Activated T-cell treated with anti-CD3 and anti-CD28 coated beads, Interleukin-2, amount 50 U/mL, for 72 hours (primary cell): ENCODE data around the gene ELP2. TPM values are rescaled to one million over a fixed set of nuclear protein-coding genes. Genes with fewer than 3 reads are reported as not detected.
"Not testable (repeated sequence)": the region's sequence is repeated elsewhere in the genome, so short reads cannot be mapped to it uniquely, and the experiment has no call there.

ENCODE experiments used
- ATAC-seq, 2 donors: fragments of 150-1000 bp; cut with Tn5 transposase; replicated peaks in 1 of 2; 2 replicates each; pipeline ENCODE4 v1.10.0; 2021; ENCODE audit warnings: moderate library complexity in 2 of 2, mild to moderate bottlenecking in 1 of 2
- DNase-seq, 2 donors: peaks; one replicate each; pipeline ENCODE4 v3.0.0; 2021 to 2022; ENCODE audit warnings: mixed read lengths in 1 of 2
- H3K27ac Mint-ChIP-seq: one replicate; pipeline ENCODE4 v1.8.0; 2022; ENCODE audit warnings: mild to moderate bottlenecking, moderate library complexity, mixed read lengths
- H3K27me3 Mint-ChIP-seq: one replicate; pipeline ENCODE4 v1.8.0; 2022; ENCODE audit warnings: low read depth, mixed read lengths
- H3K36me3 Mint-ChIP-seq, 2 donors: one replicate each; pipeline ENCODE4 v1.8.0; 2022; ENCODE audit warnings: mixed read lengths in 2 of 2, mild to moderate bottlenecking in 1 of 2; ENCODE audit not compliant: insufficient read depth in 2 of 2
- H3K4me1 Mint-ChIP-seq: one replicate; pipeline ENCODE4 v1.8.0; 2022; ENCODE audit warnings: low read depth, mixed read lengths
- H3K4me3 Mint-ChIP-seq, 2 donors: one replicate each; pipeline ENCODE4 v1.8.0; 2022; ENCODE audit warnings: mild to moderate bottlenecking in 2 of 2, mixed read lengths in 2 of 2, moderate library complexity in 2 of 2
- H3K9me3 Mint-ChIP-seq, 2 donors: one replicate each; pipeline ENCODE4 v1.8.0; 2022; ENCODE audit warnings: mixed read lengths in 2 of 2
- total RNA-seq, 2 donors: library from RNA; stranded (reverse); gene quantifications; one replicate each; pipeline ENCODE4 v1.2.3, GENCODE V29; 2022

Gene ELP2
- total RNA-seq, 2 donors from 2014 or later, result 107 TPM

- Mint-ChIP-seq H3K4me1 (peaks cover 9% of the 10 kb centered on the region), H3K36me3 (peaks cover 6 to 35% of the 10 kb centered on the region in 2 donors), H3K4me3 (no peak overlapping the region), H3K9me3 (no peaks in the 10 kb centered on the region), H3K27ac (peak overlapping the region; percentile 42), H3K27me3 (no peaks in the 10 kb centered on the region)
- DNase-seq, result no peak
- no peak for ATAC-seq
Measured at GRCh38 chr18:36153203-36153602, 23.5 kb downstream of the ELP2 start.

GRCh38 chr18:36153771-36154170, 24.1 kb downstream of the ELP2 start:
- no peak overlapping the region for H3K27ac Mint-ChIP-seq
- ATAC-seq (no peak), DNase-seq (no peak)
- peaks cover 8 to 35% of the 10 kb centered on the region in 2 donors for H3K36me3 Mint-ChIP-seq
- no peaks in the 10 kb centered on the region for H3K27me3 Mint-ChIP-seq
- no peak overlapping the region for H3K4me3 Mint-ChIP-seq
- H3K4me1 Mint-ChIP-seq, result peaks cover 9% of the 10 kb centered on the region
- H3K9me3 Mint-ChIP-seq, result no peaks in the 10 kb centered on the region

DNA sequence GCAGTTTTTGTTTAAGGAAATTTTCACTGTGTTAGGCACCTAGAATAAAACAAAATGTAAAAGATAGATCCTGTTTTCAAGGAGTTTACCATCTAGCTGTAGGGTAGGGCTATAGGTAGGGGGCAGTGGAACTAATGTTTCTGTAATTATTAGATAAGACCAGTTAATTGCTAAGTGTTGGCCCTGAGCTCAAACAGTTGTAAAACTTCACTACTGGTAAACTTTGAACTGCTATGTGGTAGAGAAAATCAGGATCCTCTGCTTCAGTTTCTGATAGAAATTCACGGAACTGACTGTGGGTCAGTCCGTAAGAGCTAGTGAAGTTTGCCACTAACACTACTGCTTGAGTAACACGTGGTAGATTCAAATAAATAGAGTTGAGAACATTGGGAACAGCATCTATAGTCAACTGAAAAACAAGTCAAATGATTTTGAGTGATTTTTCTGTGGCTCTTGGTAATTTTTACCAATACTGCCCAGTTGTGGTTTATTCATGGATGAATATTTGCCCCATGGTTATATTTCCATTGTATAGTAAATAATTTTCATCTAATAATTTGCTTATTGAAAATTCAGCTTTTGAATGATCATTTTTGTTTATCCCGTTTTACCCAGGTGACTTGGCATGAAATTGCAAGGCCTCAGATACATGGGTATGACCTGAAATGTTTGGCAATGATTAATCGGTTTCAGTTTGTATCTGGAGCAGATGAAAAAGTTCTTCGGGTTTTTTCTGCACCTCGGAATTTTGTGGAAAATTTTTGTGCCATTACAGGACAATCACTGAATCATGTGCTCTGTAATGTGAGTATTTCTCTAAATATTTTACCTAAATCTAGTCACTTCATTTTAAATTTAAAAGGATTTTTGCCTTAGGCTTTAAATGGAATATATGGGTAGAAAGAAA, 26.4 kb downstream of the ELP2 start:
- DNase-seq (no peak), ATAC-seq (no peak)
- Mint-ChIP-seq H3K36me3 (peaks cover 12 to 28% of the 10 kb centered on the region in 2 donors), H3K27me3 (no peaks in the 10 kb centered on the region), H3K9me3 (no peaks in the 10 kb centered on the region), H3K27ac (peak overlapping the region; percentile 35), H3K4me3 (no peak overlapping the region), H3K4me1 (peaks cover 16% of the 10 kb centered on the region)

DNA sequence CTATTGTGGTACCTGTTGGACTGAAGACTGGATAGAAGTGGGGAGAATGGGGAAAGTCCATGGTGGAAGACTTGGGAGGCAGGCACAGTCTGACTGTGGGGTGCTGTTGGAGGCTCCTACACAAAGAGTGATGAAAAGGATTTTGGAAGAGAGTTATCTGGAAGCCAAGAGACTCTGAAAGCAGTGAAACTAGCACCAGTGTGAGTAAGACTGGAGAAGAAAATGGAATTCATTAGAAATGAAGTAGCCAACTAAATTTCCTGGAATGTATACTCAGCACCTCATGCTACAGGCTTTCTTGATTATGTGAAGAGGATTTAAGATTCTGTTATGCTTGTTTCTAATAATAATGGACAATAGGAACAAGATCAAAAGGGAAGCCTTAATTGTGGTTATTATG, 27.7 kb downstream of the ELP2 start:
- DNase-seq (no peak), ATAC-seq (no peak)
- no peaks in the 10 kb centered on the region for H3K9me3 Mint-ChIP-seq
- H3K4me1 Mint-ChIP-seq, result peaks cover 18% of the 10 kb centered on the region
- H3K27me3 Mint-ChIP-seq, result no peaks in the 10 kb centered on the region
- peaks cover 12 to 30% of the 10 kb centered on the region in 2 donors for H3K36me3 Mint-ChIP-seq
- no peak overlapping the region for H3K4me3 Mint-ChIP-seq
- peak overlapping the region; percentile 35 for H3K27ac Mint-ChIP-seq

- Mint-ChIP-seq H3K27me3 (no peaks in the 10 kb centered on the region), H3K4me3 (no peak overlapping the region), H3K9me3 (no peaks in the 10 kb centered on the region), H3K36me3 (peaks cover 8 to 26% of the 10 kb centered on the region in 2 donors), H3K4me1 (peaks cover 11% of the 10 kb centered on the region), H3K27ac (peak overlapping the region; percentile 3)
- no peak for ATAC-seq
- no peak for DNase-seq
Measured at GRCh38 chr18:36158266-36158867, 28.7 kb downstream of the ELP2 start.

DNA sequence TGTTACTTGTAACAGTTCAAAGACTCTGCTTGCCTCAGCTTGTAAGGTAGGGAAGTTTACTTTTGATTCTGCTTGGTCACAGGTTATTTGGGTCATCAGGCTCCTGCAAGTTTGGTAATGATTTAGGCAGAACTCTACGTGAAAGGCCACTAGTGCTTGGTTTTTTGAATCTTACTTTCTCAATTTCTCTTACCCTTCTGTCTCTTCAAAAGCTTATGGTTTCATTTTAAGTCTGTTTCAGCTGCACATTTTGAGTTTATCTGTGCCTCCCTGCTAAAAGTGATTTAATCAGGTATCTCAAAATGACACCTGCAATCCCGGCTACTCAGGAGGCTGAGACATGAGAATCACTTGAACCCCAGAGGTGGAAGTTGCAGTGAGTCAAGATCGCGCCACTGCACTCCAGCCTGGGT, 31.3 kb downstream of the ELP2 start:
- Mint-ChIP-seq H3K27me3 (no peaks in the 10 kb centered on the region), H3K4me3 (peak overlapping the region in 1 of 2 donors; percentile 34), H3K36me3 (peaks cover 11 to 31% of the 10 kb centered on the region in 2 donors), H3K27ac (peak overlapping the region; percentile 90), H3K9me3 (no peaks in the 10 kb centered on the region), H3K4me1 (peaks cover 9% of the 10 kb centered on the region)
- ATAC-seq (peak; percentile 66 to 87), DNase-seq (peak in 1 of 2 donors; percentile 23)

DNA sequence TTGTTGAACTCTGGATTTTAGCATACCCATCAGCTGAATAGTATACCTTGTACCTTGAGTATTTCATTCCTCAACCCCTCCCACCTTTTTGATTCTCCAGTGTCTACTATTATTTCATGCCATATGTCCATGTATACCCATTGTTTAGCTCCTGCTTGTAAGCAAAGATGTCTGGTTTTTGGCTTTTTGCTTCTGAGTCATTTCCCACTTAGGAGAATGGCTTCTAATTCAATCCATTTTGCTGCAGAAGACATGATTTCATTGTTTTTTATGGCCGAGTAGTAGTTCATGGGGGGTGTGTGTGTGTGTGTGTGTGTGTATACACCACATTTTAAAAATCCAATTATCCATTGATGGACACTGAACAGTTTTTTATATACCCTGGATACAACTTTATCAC, 33.3 kb downstream of the ELP2 start:
- no peak for DNase-seq
- H3K4me3 Mint-ChIP-seq, result no peak overlapping the region
- peaks cover 13 to 29% of the 10 kb centered on the region in 2 donors for H3K36me3 Mint-ChIP-seq
- H3K27me3 Mint-ChIP-seq, result no peaks in the 10 kb centered on the region
- no peak for ATAC-seq
- H3K9me3 Mint-ChIP-seq, result no peaks in the 10 kb centered on the region
- no peak overlapping the region for H3K27ac Mint-ChIP-seq
- peaks cover 9% of the 10 kb centered on the region for H3K4me1 Mint-ChIP-seq

GRCh38 chr18:36167692-36168218, 38.1 kb downstream of the ELP2 start:
- ATAC-seq (no peak), DNase-seq (no peak)
- no peaks in the 10 kb centered on the region for H3K9me3 Mint-ChIP-seq
- peak overlapping the region; percentile 27 for H3K27ac Mint-ChIP-seq
- H3K4me1 Mint-ChIP-seq, result no peaks in the 10 kb centered on the region
- no peaks in the 10 kb centered on the region for H3K27me3 Mint-ChIP-seq
- H3K4me3 Mint-ChIP-seq, result no peak overlapping the region
- H3K36me3 Mint-ChIP-seq, result peaks cover 10 to 18% of the 10 kb centered on the region in 2 donors

DNA sequence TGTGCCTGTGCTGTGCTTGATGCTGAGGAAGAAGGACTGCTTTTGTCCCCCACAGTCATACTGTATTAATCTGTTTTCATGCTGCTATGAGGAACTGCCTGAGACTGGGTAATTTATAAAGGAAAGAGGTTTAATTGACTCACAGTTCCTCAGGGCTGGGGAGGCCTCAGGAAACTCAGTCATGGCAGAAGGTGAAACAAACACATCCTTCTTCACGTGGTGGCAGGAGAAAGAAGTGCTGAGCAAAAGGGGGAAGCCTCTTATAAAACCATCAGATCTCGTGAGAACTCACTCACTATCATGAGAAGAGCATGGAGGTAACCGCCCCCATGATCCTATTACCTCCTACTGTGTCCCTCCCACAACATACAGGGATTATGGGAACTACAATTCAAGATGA, 38.6 kb downstream of the ELP2 start:
- peaks cover 10 to 18% of the 10 kb centered on the region in 2 donors for H3K36me3 Mint-ChIP-seq
- H3K9me3 Mint-ChIP-seq, H3K4me1 Mint-ChIP-seq, H3K27me3 Mint-ChIP-seq, H3K27ac Mint-ChIP-seq, DNase-seq, ATAC-seq, H3K4me3 Mint-ChIP-seq: not testable (repeated sequence)

GRCh38 chr18:36169938-36170337, 40.2 kb downstream of the ELP2 start:
- H3K27me3 Mint-ChIP-seq, result no peaks in the 10 kb centered on the region
- ATAC-seq, result no peak
- DNase-seq, result no peak
- H3K9me3 Mint-ChIP-seq, result no peaks in the 10 kb centered on the region
- no peaks in the 10 kb centered on the region for H3K4me1 Mint-ChIP-seq
- no peak overlapping the region for H3K27ac Mint-ChIP-seq
- no peak overlapping the region for H3K4me3 Mint-ChIP-seq
- peaks cover 5 to 7% of the 10 kb centered on the region in 2 donors for H3K36me3 Mint-ChIP-seq

DNA sequence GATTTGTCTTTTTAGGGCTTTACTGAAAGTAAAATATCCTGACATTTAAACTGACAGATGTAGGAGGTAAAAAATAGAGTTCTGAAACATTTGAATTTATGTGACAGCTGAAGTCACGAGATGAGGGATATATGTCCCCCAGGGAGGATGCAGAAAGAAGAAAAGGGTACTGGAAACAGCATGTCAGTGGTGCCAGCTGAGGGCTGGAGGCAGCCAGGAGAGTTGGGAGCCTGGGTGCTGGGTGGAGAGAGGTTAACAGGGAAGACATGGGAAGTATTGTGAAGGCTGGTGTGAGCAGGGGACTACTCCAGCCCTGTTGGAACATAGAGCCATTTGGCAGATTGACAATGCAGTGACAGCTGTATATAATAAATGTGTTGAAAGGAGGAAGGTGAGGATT, 45.8 kb downstream of the ELP2 start:
- H3K4me1 Mint-ChIP-seq, result peaks cover 9% of the 10 kb centered on the region
- no peaks in the 10 kb centered on the region for H3K27me3 Mint-ChIP-seq
- no peaks in the 10 kb centered on the region for H3K9me3 Mint-ChIP-seq
- no peak overlapping the region for H3K4me3 Mint-ChIP-seq
- H3K27ac Mint-ChIP-seq, result no peak overlapping the region
- DNase-seq, result no peak
- peaks cover 4 to 18% of the 10 kb centered on the region in 2 donors for H3K36me3 Mint-ChIP-seq
- no peak for ATAC-seq

- Mint-ChIP-seq H3K27ac (no peak overlapping the region), H3K4me1 (peaks cover 9% of the 10 kb centered on the region), H3K36me3 (peaks cover 4 to 18% of the 10 kb centered on the region in 2 donors), H3K4me3 (no peak overlapping the region), H3K27me3 (no peaks in the 10 kb centered on the region), H3K9me3 (no peaks in the 10 kb centered on the region)
- DNase-seq (no peak), ATAC-seq (peak in 1 of 2 donors; percentile 35)
Measured at GRCh38 chr18:36176177-36176584, 46.5 kb downstream of the ELP2 start.

GRCh38 chr18:36176711-36177110, 47.0 kb downstream of the ELP2 start:
- peak in 1 of 2 donors; percentile 38 for ATAC-seq
- peak overlapping the region; percentile 1 for H3K27ac Mint-ChIP-seq
- no peak for DNase-seq
- no peak overlapping the region for H3K4me3 Mint-ChIP-seq
- no peaks in the 10 kb centered on the region for H3K27me3 Mint-ChIP-seq
- H3K4me1 Mint-ChIP-seq, result peaks cover 9% of the 10 kb centered on the region
- H3K9me3 Mint-ChIP-seq, result no peaks in the 10 kb centered on the region
- peaks cover 4 to 18% of the 10 kb centered on the region in 2 donors for H3K36me3 Mint-ChIP-seq
